ENCODE results near the gene UVSSA.
A peak's percentile ranks its signal among the peaks of the same experiment; 100 is the strongest.

Gene UVSSA

GRCh38 chr4:1346781-1347409 is at the start of gene UVSSA:
Gene UVSSA, plus strand, starts transcription at chr4:1347208. Its CDS starts 884 bp downstream, at chr4:1348092.
- peak; percentile 97 for DNase-seq

- DNase-seq = no peak
These were observed 49.3 kb upstream of the UVSSA start for GRCh38 chr4:1297456-1298325.

- DNase-seq = no peak
These were observed 48.5 kb upstream of the UVSSA start for GRCh38 chr4:1298461-1298860.

GRCh38 chr4:1299301-1299860 is 47.6 kb upstream of the UVSSA start:
- DNase-seq = no peak

- DNase-seq = no peak
These were observed 46.2 kb upstream of the UVSSA start for GRCh38 chr4:1300466-1301455.

GRCh38 chr4:1302159-1302558 is 44.8 kb upstream of the UVSSA start:
- DNase-seq = no peak

GRCh38 chr4:1305261-1305711 is 41.7 kb upstream of the UVSSA start:
- no peak for DNase-seq

- no peak for DNase-seq
These were observed 41.1 kb upstream of the UVSSA start for GRCh38 chr4:1305781-1306455.

GRCh38 chr4:1307951-1308735 is 38.9 kb upstream of the UVSSA start:
- no peak for DNase-seq

- DNase-seq = no peak
These were observed 37.6 kb upstream of the UVSSA start for GRCh38 chr4:1309261-1310010.

- no peak for DNase-seq
These were observed 36.8 kb upstream of the UVSSA start for GRCh38 chr4:1310031-1310795.

- no peak for DNase-seq
These were observed 36.0 kb upstream of the UVSSA start for GRCh38 chr4:1310796-1311631.

GRCh38 chr4:1312821-1313640 is 34.0 kb upstream of the UVSSA start:
- DNase-seq = no peak

GRCh38 chr4:1315306-1315705 is 31.7 kb upstream of the UVSSA start:
- DNase-seq = no peak

- no peak for DNase-seq
These were observed 31.0 kb upstream of the UVSSA start for GRCh38 chr4:1315836-1316536.

- DNase-seq = no peak
These were observed 30.4 kb upstream of the UVSSA start for GRCh38 chr4:1316537-1317168.

All from NCI-H1436 treated with DMSO at 0.1 percent for 48 hours (cell line).